RPMI7951 (cell line): Measurements from ENCODE around the gene USP28. TPM values are rescaled to one million over a fixed set of nuclear protein-coding genes. Genes with fewer than 3 reads are reported as not detected.
"Not testable (repeated sequence)": the region's sequence is repeated elsewhere in the genome, so short reads cannot be mapped to it uniquely, and the experiment has no call there.

Experiments used
- DNase-seq: peaks from one replicate; pipeline ENCODE4 v3.0.0-alpha.2; 2012; ENCODE audit warnings: low read depth
- total RNA-seq: library from RNA; depleted of rRNA; stranded (reverse); fragments of >200 nt; shearing (Covaris generic); gene quantifications from 2 replicates; pipeline ENCODE4 v1.2.3, GENCODE V29; 2014

USP28 gene
- total RNA-seq, 1 experiment from 2014 or later = 44.0 TPM

DNA sequence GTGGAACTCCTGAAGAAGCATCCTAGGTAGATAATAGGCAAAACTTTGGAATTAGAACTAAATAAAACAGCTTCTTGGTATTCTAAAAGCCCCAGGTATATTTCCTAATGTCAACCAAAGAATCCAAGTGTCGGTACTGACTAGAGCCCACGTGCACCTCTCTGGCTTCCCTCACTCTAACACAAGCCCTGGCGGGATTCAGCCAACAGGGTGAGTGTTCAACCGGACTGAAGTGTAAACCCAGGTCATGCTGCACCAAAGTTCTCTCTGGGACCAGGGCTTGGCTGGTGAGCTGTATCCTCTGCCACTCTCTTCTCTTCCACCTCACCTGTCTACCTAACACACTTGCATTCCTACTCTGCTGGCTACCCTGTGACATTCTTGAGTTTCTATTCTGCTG is 40.1 kb downstream of the USP28 start:
- no peak for DNase-seq

DNA sequence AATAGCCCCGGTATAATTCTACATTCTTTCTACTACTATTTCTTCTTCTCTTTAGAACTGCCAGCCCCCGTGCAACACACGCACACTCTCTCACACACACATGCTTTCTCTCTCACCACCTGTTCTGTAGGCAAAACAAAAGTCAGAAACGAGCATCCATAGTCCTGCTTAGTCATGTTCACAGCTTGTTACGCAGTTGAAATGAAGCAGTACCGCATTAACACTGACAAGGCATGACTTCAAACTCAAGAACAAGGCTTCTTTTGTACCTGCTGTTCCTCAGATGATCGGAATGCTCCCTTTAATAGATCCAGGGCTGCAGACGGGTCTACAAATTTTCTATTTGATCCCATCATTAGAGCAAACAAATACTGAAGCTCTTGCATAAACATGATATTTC is 42.2 kb downstream of the USP28 start:
- no peak for DNase-seq

DNA sequence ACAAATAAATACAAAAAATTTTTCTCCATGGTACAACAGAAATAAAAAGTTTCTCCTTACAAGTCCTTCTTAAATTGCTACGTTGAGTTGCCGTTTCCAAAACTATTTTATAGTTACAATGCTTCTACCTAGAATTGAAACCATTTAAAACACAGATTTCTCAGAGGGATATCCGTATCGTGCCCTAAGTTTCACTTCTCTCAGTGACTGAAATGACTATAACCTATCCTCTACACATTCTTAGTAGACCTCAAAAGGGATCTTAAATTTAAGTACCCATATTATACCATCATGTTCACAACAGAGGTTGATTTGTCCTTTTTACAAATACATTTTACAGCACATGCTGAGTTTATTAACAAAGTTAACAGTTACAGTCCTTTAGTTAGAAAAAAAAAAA is 44.1 kb downstream of the USP28 start:
- no peak for DNase-seq

DNA sequence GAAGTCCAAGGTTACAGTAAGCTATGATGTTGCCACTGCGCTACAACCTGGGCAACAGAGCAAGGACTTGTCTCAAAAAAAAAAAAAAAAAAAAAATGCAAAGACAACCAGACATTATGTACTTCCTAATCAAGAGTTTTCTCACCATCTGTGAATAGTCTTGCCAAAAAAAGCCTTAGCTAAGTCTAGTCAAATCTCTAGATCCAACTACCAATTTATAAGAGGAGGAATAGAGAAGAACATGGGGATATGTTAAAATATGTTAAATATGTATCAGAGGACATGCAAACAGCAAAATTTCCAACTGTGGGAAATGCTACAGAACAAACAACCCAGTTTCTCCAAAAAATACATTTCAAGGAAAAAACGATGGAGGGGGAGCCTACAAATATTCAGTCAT is 45.6 kb downstream of the USP28 start:
- DNase-seq = no peak

DNA sequence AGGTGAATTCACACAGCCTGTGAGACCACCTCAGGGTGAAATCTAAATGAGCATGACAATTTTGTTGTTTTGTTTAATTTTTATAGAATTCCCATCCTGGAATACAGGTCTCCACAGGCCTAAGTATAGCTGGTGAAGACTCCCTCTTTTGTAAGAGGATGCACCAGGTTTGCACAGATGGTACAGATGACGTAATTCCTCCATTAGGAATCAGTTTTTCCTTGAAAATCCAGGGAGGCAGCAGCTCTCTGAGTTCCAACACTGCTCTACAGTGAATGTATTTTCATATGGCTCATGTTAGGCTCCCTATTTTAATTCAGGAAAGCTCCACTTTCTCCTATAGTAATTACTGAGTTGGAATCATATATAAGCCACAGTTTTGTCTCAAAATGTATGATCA is 47.2 kb downstream of the USP28 start:
- no peak for DNase-seq

DNA sequence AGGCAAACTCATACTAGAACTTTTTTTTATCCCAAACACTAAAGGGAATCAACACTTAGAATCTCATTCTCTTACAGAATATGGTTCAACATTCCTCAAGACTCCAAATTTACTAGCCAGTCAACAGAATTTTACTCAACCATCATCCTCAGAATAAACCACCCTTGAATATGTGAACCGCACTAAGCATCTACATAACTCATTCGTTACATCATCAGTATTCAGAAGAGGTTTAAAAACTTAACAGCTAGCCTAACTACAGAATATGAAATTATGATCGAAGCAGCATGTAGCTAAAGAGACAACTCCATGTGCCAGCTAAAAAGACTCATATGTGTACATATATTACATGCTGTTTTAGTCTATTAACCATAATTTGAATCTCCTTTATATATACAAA is 47.9 kb downstream of the USP28 start:
- DNase-seq = no peak

DNA sequence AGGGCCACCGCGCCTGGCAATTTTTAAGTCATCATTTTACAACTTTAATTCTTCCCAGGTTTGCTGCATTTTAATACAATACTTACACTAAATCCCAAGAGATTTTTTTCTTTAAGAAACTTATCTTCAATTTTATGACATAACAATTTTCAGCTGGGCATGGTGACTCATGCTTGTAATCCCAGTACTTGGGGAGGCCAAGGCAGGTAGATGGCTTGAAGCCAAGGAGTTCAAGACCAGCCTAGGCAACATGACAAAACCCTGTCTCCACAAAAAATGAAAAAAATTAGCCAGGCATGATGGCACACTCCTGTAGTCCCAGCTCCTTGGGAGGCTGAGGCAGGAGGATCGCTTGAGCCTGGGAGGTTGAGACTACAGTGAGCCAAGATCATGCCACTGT is 56.9 kb downstream of the USP28 start:
- peak; percentile 6 for DNase-seq

DNA sequence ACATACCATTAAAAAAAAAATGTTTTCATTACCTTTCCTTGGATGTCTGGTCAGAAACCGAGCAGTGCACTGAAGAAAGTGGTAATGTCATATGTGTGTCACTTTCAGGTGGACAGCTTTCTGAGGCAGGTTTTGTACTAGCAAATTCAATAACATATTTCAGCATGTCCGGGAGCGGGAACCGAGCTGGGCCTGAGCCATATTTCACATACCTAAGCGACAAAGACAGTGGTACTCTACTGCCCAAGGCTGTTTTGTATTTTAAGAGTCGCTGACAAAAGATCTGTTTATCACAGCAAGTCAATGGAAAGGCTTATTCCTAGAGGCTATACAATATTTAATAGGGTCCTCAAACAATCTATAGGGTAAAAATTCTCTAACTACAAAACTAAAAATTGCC is 57.7 kb downstream of the USP28 start:
- DNase-seq = no peak

DNA sequence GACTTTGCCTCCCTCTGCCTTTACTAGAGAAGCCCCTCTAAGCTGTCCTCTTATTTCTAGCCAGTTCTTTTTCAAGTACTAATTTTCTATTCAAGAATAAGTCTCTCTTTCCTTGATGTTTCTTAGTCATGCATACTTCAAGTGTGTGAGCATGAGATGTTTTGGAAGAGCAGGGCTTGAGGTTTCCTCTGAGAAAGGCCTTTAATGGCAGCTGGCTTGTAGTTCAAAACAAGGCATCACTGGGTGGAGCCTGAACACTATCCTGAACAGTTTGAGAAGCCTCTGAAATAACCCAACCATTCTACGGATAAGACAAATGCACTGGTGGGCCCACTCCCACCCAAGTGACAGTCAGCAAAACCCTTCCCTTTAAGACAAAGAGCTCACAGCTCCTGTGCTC is 58.2 kb downstream of the USP28 start:
- no peak for DNase-seq

DNA sequence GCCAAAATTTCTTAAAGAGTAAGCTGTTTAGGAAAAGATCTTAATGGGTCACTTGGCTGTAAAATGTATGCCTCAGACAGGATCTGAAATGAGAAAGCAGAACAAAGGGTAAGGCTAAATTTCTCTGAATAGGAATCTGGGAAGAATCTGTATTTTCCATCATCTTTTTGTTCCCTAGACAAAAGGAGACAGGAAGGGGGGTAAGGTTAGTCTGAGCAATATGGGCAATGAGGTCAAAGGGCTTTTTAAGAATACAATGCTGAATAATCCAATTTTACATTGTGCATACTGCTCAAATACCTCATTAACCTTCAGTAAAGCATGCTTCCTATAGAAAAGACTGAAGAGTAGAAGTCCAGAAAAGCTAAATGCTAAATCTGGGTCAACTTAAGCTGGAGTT is 61.2 kb downstream of the USP28 start:
- no peak for DNase-seq

DNA sequence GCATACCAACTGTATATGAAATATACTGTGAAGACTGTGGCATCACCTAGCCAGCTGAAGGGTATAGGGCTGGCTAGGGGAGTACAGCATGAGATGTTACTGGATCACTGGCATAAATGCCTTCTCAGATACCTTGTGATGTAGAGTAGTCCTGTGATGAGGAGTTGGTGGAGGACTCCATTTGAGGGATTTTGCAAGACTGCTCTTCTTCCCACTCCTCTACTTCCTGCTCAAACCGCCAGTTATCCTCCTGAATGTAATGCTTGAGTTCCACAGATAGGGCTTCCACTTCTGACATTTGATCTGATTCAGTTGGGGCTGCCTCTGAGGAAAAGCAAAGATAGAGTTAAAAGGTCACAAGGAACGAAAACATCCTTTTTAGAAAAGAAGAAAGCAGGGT is 66.4 kb downstream of the USP28 start:
- no peak for DNase-seq

DNA sequence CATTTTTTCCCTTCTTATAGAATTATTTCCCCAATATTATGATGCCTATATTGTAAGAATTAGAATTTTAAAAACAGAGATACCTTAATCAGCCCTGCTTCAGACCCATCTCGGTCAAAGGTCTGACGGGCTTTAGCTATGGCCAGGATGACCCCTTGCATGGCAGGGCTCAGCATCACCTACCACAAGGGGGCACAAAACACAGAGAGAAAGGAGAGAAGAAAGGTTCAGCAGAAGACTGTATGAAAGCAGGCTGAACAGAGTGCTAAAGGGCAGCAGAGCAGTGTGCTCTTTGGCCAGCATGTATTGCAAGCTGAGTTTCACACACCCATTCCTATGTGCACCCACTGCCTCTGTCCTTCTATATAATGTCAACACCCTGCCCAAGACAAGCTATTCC is 69.0 kb downstream of the USP28 start:
- DNase-seq = peak; percentile 21

DNA sequence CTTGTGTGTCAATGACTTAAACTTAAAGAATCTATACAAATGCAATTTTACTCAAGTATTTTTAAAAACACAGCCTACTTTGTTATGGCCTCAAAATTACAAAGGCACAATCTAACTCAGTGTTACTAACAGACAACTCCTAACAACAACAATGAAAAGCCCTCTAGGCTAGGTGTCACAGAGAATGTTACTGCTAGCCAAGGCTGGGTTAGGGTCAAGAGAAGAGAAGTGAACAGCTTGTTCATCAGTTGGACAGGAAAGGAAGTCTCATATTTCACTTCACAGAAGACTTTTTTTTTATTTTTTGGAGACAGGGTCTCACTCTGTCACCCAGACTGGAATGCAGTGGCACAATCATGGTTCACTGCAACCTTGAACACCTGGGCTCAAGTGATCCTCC is 69.7 kb downstream of the USP28 start:
- no peak for DNase-seq

DNA sequence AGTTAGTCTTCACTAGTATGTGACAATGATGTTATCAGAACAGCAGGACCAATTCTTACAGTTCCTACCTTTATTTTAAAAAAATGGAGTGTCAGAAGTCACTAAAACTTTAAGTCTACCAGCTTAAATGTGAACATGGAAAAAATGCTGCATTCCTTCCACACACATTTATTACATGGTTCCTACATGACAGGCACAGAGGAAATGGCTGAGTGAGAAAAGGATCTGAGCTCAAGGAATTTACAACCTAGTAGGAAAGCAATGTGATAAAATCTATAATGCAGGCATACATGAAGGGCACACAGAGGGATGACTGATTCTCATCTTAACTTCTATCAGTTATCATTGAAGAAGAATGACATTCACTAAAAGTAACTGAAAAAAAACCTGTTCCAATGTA is 72.8 kb downstream of the USP28 start:
- DNase-seq = no peak

DNA sequence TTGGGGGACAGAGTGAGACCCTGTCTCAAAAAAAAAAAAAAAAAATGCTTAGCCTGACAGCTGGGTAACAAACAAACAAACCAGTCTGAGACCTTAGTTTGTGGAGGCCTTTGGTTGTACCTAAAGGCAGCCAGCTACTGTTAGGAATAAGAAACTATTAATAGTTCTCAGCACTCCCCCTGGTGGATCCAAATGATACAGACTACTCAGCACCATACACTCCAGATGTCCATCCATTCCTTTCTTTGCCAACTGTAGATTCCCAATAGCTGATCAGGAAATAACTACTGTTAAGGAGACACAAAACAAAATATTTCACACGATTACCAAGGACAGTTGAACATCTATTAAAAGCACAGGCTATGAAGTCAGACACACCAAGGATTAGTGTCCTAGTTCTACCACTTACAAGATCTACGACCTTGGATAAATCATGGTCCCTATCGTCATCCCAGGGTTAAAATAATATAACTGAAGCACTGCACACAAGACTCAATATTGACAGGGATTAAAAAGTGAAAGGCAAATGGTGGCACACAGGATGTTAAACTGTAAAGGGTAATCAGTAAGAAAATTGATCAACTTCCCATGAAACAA is 78.6 kb downstream of the USP28 start:
- DNase-seq = peak; percentile 54

DNA sequence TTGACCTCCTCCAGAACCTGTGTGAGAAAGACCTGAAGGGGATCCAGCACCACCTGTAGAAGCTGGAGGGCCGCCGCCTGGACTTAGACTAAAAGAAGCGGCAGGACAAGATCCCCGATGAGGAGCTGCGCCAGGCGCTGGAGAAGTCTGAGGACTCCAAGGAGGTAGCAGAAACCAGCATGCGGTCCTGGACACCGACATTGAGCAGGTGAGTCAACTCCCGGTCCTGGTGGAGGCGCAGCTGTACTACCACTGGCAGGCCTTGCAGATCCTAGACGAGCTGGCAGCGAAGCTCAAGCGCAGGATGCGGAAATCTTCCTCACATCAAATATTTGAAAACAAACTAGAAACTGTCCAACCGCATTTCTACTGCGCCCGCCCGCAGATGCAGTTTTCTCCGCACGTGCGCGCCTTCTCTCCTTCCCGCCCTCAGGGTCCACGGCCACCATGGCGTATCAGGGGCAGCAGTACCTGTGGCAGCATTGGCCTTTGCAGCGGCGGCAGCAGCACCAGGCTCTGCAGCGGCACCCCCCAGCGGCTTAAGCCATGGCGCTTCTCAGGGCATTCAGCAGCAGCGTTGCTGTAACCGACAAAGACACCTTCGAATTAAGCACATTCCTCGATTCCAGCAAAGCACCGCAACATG is 85.6 kb downstream of the USP28 start:
- no peak for DNase-seq

DNA sequence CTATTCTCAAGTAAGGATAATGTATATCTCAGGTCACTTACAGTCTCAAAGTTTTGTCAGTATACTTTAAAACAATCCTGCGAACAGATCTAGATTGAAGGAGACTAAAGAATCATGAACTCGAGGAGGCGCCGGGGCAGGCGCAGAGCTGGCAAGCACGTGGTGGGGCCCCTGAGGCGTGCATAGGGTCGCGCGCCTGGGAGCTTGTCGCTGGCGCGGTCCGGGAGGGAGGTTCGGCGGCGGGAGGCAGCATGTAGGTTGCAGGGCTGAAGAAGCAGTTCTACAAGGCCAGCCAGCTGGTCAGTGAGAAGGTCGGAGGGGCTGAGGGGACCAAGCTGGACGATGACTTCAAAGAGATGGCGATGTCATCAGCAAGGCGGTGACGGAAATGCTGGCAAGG is 86.4 kb downstream of the USP28 start:
- DNase-seq = not testable (repeated sequence)

DNA sequence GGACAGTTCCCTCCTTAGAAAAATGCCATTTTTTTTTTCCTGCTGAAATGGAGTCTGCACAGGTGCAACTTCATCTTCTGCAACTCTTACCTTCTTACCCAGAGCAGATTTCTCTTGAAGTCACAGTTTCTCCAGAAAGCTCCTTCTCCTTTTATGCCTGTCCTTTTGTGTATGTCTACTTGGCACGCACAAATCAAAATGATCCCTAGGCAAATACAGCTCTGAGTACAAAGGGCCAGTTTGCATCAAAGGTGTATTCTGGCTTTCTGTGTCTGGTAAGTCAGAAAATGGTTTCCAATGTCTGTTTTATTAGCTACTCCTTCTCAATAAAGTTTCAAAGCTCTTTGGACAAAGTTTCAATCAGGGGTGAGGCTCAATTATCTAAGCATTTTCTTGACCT is 93.2 kb downstream of the USP28 start:
- no peak for DNase-seq

DNA sequence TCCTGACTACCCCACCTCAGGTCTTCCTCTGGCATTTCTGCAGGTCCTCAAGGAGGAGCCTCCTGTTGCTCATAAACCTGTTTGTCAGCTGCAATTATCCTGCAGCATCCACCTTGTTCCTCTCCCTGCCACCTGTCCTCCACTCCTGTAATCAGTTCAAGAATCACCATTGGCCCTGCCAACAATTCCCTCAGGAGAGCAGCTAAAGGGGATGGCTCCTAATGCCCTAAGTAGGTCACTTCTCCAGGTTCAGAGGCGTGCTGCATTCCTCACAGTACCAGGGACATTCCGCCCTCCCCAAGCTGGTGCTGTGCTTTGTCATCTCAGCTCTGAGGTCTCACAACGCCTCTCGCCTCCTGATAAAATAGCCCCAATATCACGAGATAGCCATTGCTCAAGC is 93.7 kb downstream of the USP28 start:
- no peak for DNase-seq

DNA sequence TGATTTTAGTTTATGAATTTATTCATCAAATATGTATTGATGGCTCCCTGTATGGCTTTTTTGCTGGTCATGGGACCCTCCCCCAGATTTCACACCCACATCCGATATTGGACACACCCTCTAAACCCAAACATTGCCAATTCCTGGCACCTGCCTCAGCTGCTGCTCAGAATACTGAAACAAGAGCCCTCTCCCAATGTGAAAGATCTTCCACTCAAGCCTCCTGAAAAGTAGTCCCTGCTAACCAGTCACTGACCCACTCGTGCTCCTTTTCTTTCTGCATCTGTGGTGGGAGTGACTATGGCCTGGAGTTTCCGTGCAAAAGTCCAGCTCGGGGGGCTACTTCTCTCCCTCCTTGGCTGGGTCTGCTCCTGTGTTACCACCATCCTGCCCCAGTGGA is 95.9 kb downstream of the USP28 start, which contains the start of gene CLDN25:
CLDN25 (plus strand) TSS at position 301 of the 400 bp plus-strand sequence; CDS start at position 301, 0 bp downstream.
- no peak for DNase-seq

DNA sequence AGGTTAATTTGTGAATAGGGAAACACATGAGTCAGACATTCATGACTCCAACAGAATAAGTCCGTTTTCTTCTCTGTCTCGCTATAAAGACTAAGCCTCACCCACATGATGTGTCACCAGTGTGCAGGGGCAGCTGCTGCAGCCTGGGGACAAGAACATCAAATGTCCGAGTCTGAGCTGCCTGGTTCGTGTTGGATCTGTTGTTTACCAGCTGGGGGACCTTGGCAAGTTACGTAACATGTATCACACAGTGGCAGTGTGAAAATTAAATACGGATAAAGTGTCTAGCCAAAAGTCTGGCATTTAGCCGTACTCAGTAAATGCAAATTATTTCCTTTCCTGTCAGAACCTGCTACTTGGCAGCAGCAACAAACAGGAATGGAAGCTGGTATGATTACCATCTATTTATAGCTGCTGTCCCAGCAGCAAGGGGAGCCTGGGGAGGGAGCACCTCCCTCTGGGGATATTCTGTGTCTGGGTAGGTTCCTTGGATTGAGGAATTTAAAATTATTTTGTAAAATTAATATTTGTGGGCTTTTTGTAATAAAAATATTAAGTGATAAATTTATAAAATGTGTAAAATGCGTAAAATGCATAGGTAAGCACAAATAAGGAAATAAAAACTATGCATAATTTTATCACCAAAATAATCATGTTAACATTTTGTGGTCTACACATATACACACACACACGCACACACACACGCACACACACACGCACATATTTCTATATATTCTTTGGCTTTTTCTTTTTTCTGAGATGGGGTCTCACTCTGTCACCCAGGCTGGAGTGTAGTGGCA is 97.1 kb downstream of the USP28 start:
- DNase-seq = peak; percentile 79

DNA sequence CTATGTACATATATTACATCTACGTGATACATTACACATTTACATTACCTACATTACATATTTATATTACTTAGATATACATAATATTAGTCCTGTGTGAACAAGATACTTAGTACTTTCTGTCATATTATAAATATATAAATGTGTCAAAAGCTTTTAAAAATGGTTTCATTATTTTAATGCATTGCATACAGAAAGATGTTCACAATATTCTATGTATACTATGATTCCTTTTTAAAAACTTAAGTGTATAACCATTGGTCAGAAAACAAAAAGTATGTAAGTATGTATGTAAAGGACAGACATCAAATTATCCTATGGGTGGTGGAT is 101.2 kb downstream of the USP28 start:
- no peak for DNase-seq
